H9 (cell line): ENCODE results near the gene DIP2C. TPM values are rescaled to one million over a fixed set of nuclear protein-coding genes. Genes with fewer than 3 reads are reported as not detected.

Experiments used
- DNase-seq: peaks from one replicate; pipeline ENCODE4 v3.0.0-alpha.2; 2017
- H2AFZ ChIP-seq: one replicate; pipeline ENCODE4 v1.6.1; 2013; ENCODE audit warnings: mild to moderate bottlenecking, low read length, control low read depth, moderate library complexity
- H2AK5ac ChIP-seq: 2 replicates; pipeline ENCODE4 v1.6.1; 2013; ENCODE audit warnings: low read length, control low read depth, mixed read lengths; ENCODE audit not compliant: insufficient read length
- H2BK120ac ChIP-seq: one replicate; pipeline ENCODE4 v1.6.1; 2013; ENCODE audit warnings: low read depth, mild to moderate bottlenecking, low read length, control low read depth, inconsistent platforms; ENCODE audit not compliant: poor library complexity, severe bottlenecking
- H2BK12ac ChIP-seq: 2 replicates; pipeline ENCODE4 v1.6.1; 2013; ENCODE audit warnings: low read length, control low read depth, mixed read lengths, low read depth; ENCODE audit not compliant: insufficient read length
- H2BK15ac ChIP-seq: 2 replicates; pipeline ENCODE4 v1.6.1; 2013; ENCODE audit warnings: low read depth, low read length, control low read depth
- H2BK20ac ChIP-seq: one replicate; pipeline ENCODE4 v1.6.1; 2013; ENCODE audit warnings: low read depth, mild to moderate bottlenecking, low read length, control low read depth, inconsistent platforms; ENCODE audit not compliant: poor library complexity, severe bottlenecking
- H2BK5ac ChIP-seq: 2 replicates; pipeline ENCODE4 v1.6.1; 2013; ENCODE audit warnings: low read length, control low read depth, mixed read lengths; ENCODE audit not compliant: insufficient read length
- H3K14ac ChIP-seq: 2 replicates; pipeline ENCODE4 v1.6.1; 2013; ENCODE audit warnings: low read length, control low read depth; ENCODE audit not compliant: insufficient read depth
- H3K18ac ChIP-seq: 2 replicates; pipeline ENCODE4 v1.6.1; 2013; ENCODE audit warnings: low read depth, mild to moderate bottlenecking, mixed read lengths, low read length, control low read depth; ENCODE audit not compliant: insufficient read length
- H3K23ac ChIP-seq: 2 replicates; pipeline ENCODE4 v1.6.1; 2013; ENCODE audit warnings: low read length, control low read depth, mixed read lengths, low read depth; ENCODE audit not compliant: insufficient read length
- H3K23me2 ChIP-seq: 2 replicates; pipeline ENCODE4 v1.6.1; 2013; ENCODE audit warnings: low read depth, mild to moderate bottlenecking, mixed read lengths, low read length, control low read depth; ENCODE audit not compliant: insufficient read length, poor library complexity, severe bottlenecking
- H3K27ac ChIP-seq: 2 replicates; pipeline ENCODE4 v1.5.1; 2013; ENCODE audit warnings: low read length, control low read depth, mixed read lengths, low read depth; ENCODE audit not compliant: insufficient read length
- H3K27me3 ChIP-seq: 2 replicates; pipeline ENCODE4 v1.6.1; 2013; ENCODE audit warnings: low read length, control low read depth, inconsistent platforms; ENCODE audit not compliant: insufficient read depth
- H3K4ac ChIP-seq: 2 replicates; pipeline ENCODE4 v1.6.1; 2013; ENCODE audit warnings: low read depth, mild to moderate bottlenecking, control low read depth, inconsistent platforms, low read length, moderate library complexity
- H3K4me1 ChIP-seq: 2 replicates; pipeline ENCODE4 v1.6.1; 2013; ENCODE audit warnings: low read length, control low read depth, inconsistent platforms; ENCODE audit not compliant: insufficient read depth
- H3K4me2 ChIP-seq: 2 replicates; pipeline ENCODE4 v1.6.1; 2013; ENCODE audit warnings: low read length, control low read depth, mixed read lengths; ENCODE audit not compliant: insufficient read length, insufficient read depth
- H3K56ac ChIP-seq: 2 replicates; pipeline ENCODE4 v1.6.1; 2013; ENCODE audit warnings: low read depth, mild to moderate bottlenecking, mixed read lengths, low read length, control low read depth; ENCODE audit not compliant: insufficient read length
- H3K79me1 ChIP-seq: 2 replicates; pipeline ENCODE4 v1.6.1; 2013; ENCODE audit warnings: low read depth, mild to moderate bottlenecking, moderate library complexity, low read length, control low read depth, inconsistent platforms; ENCODE audit not compliant: insufficient read depth, poor library complexity, severe bottlenecking
- H3K79me2 ChIP-seq: 2 replicates; pipeline ENCODE4 v1.6.1; 2013; ENCODE audit warnings: low read length, control low read depth, inconsistent platforms; ENCODE audit not compliant: insufficient read depth
- H3K9ac ChIP-seq: 2 replicates; pipeline ENCODE4 v1.6.1; 2013; ENCODE audit warnings: low read length, control low read depth, mixed read lengths; ENCODE audit not compliant: insufficient read length; ENCODE audit errors: extremely low read depth
- H3K9me3 ChIP-seq: one replicate; pipeline ENCODE4 v1.6.1; 2013; ENCODE audit warnings: low read depth, low read length, inconsistent platforms; ENCODE audit not compliant: control insufficient read depth
- H3T11ph ChIP-seq: one replicate; pipeline ENCODE4 v1.6.1; 2013; ENCODE audit warnings: mild to moderate bottlenecking, low read length, control low read depth, inconsistent platforms
- H4K20me1 ChIP-seq: one replicate; pipeline ENCODE4 v1.6.1; 2013; ENCODE audit not compliant: control insufficient read depth, insufficient read length, insufficient read depth
- H4K5ac ChIP-seq: 2 replicates; pipeline ENCODE4 v1.6.1; 2013; ENCODE audit warnings: low read depth, mild to moderate bottlenecking, mixed read lengths, low read length, control low read depth; ENCODE audit not compliant: insufficient read length
- H4K8ac ChIP-seq: replicated peaks from 2 replicates; pipeline ENCODE4 v1.6.1; 2013; ENCODE audit warnings: low read length, control low read depth, mixed read lengths, low read depth; ENCODE audit not compliant: insufficient read length
- H4K91ac ChIP-seq: 2 replicates; pipeline ENCODE4 v1.6.1; 2013; ENCODE audit warnings: low read depth, mild to moderate bottlenecking, moderate library complexity, mixed read lengths, low read length, control low read depth; ENCODE audit not compliant: insufficient read length
- H3K27ac Mint-ChIP-seq, 3 experiments: 2 replicates in 2 of 3; 3 replicates in 1 of 3; pipeline ENCODE4 v1.8.0; 2020 to 2021; ENCODE audit warnings: mixed read lengths in 3 of 3, mild to moderate bottlenecking in 1 of 3, moderate library complexity in 1 of 3
- H3K27me3 Mint-ChIP-seq: 2 replicates; pipeline ENCODE4 v1.8.0; 2021; ENCODE audit warnings: low read depth, mild to moderate bottlenecking, moderate library complexity, mixed read lengths
- H3K36me3 Mint-ChIP-seq, 3 experiments: 2 replicates in 2 of 3; 3 replicates in 1 of 3; pipeline ENCODE4 v1.8.0; 2020 to 2021; ENCODE audit warnings: low read depth in 3 of 3, mixed read lengths in 3 of 3; ENCODE audit not compliant: insufficient read depth in 1 of 3
- H3K4me1 Mint-ChIP-seq, 2 experiments: 2 replicates each; pipeline ENCODE4 v1.8.0; 2020; ENCODE audit warnings: mixed read lengths in 2 of 2
- H3K4me3 Mint-ChIP-seq, 2 experiments: 2 replicates in 1 of 2; 3 replicates in 1 of 2; pipeline ENCODE4 v1.8.0; 2020 to 2021; ENCODE audit warnings: mild to moderate bottlenecking in 2 of 2, mixed read lengths in 2 of 2, moderate library complexity in 1 of 2
- H3K9me3 Mint-ChIP-seq, 2 experiments: 2 replicates in 1 of 2; 3 replicates in 1 of 2; pipeline ENCODE4 v1.8.0; 2020; ENCODE audit warnings: mild to moderate bottlenecking in 2 of 2, mixed read lengths in 2 of 2, moderate library complexity in 1 of 2
- CTCF ChIP-seq: fragments of 200-600 bp; sonication (generic); conservative IDR thresholded peaks from 3 replicates; pipeline ENCODE4 v1.8.0; 2021; ENCODE audit warnings: antibody characterized with exemption, mild to moderate bottlenecking
- WGBS: extraction: QIAGEN DNeasy Blood & Tissue Kit; methylation state at CpG from one replicate; pipeline ENCODE4 v1.1.7; 2013; ENCODE audit warnings: missing lambda C conversion rate, low lambda C conversion rate, mixed read lengths; ENCODE audit not compliant: insufficient read length; ENCODE audit errors: extremely low coverage; 5-methylcytosine and 5-hydroxymethylcytosine counted together
- total RNA-seq: library from RNA; stranded (reverse); gene quantifications from 2 replicates; pipeline ENCODE4 v1.2.1, GENCODE V29; 2021

DIP2C gene
- total RNA-seq, 1 experiment from 2014 or later, result 7.9 TPM

DNA sequence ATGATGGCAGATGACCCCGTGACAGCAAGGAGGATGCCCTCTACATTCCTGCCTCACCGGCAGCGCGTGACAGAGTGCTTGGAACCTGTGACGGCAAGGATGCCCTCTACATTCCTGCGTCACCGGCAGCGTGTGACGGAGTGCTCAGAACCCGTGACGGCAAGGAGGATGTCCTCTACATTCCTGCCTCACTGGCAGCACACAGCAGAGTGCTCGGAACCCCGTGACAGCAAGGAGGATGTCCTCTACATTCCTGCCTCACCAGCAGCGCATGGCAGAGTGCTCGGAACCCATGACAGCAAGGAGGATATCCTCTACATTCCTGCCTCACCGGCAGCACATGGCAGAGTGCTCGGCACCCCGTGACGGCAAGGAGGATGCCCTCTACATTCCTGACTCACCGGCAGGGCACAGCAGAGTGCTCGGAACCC is 231.0 kb downstream of the DIP2C start:
- H2BK5ac ChIP-seq, result no peak overlapping the region
- H3K27ac Mint-ChIP-seq, result no peak overlapping the region
- no peak overlapping the region for H4K5ac ChIP-seq
- peaks cover 3% of the 10 kb centered on the region; the same call in 1 of the 2 replicates for H3K4me1 ChIP-seq
- H3K27me3 Mint-ChIP-seq, result no peaks in the 10 kb centered on the region
- H3K18ac ChIP-seq, result no peak overlapping the region
- no peak overlapping the region for H4K8ac ChIP-seq
- H3K27ac ChIP-seq, result no peak overlapping the region
- H4K20me1 ChIP-seq, result no peaks in the 10 kb centered on the region
- no peak overlapping the region for H2BK15ac ChIP-seq
- no peaks in the 10 kb centered on the region for H3K79me2 ChIP-seq
- H2BK120ac ChIP-seq, result no peak overlapping the region
- H4K91ac ChIP-seq, result no peak overlapping the region
- no peaks in the 10 kb centered on the region for H3K27me3 ChIP-seq
- no peak overlapping the region for H3K14ac ChIP-seq
- H3K4me3 Mint-ChIP-seq, result no peak overlapping the region
- H3K79me1 ChIP-seq, result no peaks in the 10 kb centered on the region
- no peak for TF ChIP-seq CTCF
- no peak overlapping the region for H3K56ac ChIP-seq
- DNase-seq, result peak; percentile 26
- H3K9ac ChIP-seq, result no peak overlapping the region
- no peaks in the 10 kb centered on the region for H3K9me3 Mint-ChIP-seq
- H3K4me2 ChIP-seq, result no peak overlapping the region
- no peak overlapping the region for H3K4ac ChIP-seq
- no peak overlapping the region for H2AFZ ChIP-seq
- no peak overlapping the region for H2BK20ac ChIP-seq
- peaks cover 0 to 2% (median 0%) of the 10 kb centered on the region in 3 experiments; a peak in 2 of 7 replicates for H3K36me3 Mint-ChIP-seq
- H2AK5ac ChIP-seq, result no peak overlapping the region
- H3K23ac ChIP-seq, result no peak overlapping the region
- no peak overlapping the region for H3T11ph ChIP-seq
- no peaks in the 10 kb centered on the region for H3K23me2 ChIP-seq
- H3K9me3 ChIP-seq, result no peaks in the 10 kb centered on the region
- H3K4me1 Mint-ChIP-seq, result peaks cover 6 to 7% of the 10 kb centered on the region in 2 experiments; a peak in 3 of 4 replicates
- H2BK12ac ChIP-seq, result no peak overlapping the region
- no CpG with 5 or more reads among the region's 21 CpGs for WGBS
